ENCODE results near the gene ZPR1.
"Not testable (repeated sequence)": the region's sequence is repeated elsewhere in the genome, so short reads cannot be mapped to it uniquely, and the experiment has no call there.

ZPR1 gene

GRCh38 chr11:116823031-116823843 is 35.4 kb upstream of the ZPR1 start, which contains the start of gene APOA4:
APOA4 (minus strand) TSS chr11:116823304; CDS start chr11:116823191, 113 bp downstream.
- no peak for DNase-seq (ENCODE audit: low read depth)

GRCh38 chr11:116822575-116822974 is 34.8 kb upstream of the ZPR1 start:
- DNase-seq (ENCODE audit: low read depth): no peak

GRCh38 chr11:116821050-116821918 is 33.5 kb upstream of the ZPR1 start:
- no peak for DNase-seq (ENCODE audit: low read depth)

GRCh38 chr11:116819049-116819448 is 31.2 kb upstream of the ZPR1 start:
- DNase-seq (ENCODE audit: low read depth): no peak

- no peak for DNase-seq (ENCODE audit: low read depth)
Measured at GRCh38 chr11:116814502-116814901, 26.7 kb upstream of the ZPR1 start.

DNA sequence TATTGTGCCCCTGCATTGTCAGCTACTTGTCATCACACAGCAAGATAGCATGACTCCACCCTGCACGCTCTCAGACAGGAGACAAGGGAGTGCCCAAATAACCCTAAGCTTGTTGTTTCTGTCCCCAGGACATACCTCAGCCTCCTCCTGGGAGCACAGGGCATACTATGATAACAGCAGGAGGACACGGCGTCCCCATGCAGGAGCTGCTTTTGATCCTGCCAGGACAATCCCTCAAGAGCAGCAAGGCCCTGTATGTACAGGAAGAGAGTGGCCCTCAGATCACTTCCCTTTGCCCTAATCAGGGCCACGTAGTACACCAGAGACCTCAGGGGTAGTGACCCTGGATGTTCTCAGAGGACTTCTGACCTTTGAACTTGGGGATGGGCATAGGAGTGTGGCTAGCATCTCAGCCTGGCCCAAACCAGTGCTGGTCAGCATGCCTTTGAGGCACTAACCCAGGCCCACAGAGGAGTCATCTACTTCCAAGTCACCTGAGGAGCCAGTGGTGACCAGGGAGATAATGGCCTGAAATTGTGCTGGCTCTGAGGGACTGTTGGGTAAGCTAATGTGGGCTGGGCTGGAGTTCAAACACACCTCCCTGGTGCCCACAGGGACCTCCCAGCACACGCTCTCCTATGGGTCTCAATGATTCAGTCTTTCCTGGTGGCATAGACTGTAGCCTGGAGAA is 26.1 kb upstream of the ZPR1 start:
- DNase-seq (ENCODE audit: low read depth): no peak

DNA sequence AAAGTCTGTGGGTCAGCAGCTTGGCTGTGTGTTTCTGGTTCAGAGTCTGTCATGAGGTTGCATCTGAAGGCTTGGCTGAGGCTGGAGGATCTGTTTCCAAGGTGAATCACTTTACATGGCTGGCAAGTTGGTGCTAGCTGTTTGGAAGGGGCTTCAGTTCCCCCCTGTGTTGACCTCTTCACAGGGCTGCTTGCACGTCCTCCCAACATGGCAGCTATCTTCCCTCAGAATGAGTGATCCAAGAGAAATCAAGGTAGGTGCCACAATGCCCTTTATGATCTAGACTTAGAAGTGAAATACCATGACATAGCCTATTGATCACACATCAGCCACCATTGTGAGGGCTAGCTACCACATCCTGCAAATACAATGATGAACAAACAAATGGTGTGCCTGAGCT is 25.3 kb upstream of the ZPR1 start:
- no peak for DNase-seq (ENCODE audit: low read depth)

- no peak for DNase-seq (ENCODE audit: low read depth)
Measured at GRCh38 chr11:116812109-116812508, 24.3 kb upstream of the ZPR1 start.

DNA sequence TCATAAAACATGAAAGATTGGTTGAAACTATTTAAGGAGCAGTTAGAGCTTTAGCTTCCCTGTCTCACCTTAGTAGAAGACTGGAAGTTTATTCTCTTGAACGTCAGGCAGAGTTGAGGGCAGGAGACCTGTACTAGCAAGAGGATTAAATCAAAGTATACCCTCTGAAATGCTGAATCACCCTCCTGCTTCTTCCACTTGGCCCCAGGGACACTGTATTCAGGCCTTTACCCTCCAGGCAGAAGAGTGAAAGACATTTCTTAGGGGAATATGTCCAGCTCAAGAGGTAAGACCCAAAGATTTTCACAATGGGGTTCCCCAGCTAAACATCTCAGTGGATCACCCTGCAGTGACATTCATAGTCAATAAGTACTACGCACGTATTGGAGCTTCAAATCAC is 23.4 kb upstream of the ZPR1 start:
- DNase-seq (ENCODE audit: low read depth): no peak

DNA sequence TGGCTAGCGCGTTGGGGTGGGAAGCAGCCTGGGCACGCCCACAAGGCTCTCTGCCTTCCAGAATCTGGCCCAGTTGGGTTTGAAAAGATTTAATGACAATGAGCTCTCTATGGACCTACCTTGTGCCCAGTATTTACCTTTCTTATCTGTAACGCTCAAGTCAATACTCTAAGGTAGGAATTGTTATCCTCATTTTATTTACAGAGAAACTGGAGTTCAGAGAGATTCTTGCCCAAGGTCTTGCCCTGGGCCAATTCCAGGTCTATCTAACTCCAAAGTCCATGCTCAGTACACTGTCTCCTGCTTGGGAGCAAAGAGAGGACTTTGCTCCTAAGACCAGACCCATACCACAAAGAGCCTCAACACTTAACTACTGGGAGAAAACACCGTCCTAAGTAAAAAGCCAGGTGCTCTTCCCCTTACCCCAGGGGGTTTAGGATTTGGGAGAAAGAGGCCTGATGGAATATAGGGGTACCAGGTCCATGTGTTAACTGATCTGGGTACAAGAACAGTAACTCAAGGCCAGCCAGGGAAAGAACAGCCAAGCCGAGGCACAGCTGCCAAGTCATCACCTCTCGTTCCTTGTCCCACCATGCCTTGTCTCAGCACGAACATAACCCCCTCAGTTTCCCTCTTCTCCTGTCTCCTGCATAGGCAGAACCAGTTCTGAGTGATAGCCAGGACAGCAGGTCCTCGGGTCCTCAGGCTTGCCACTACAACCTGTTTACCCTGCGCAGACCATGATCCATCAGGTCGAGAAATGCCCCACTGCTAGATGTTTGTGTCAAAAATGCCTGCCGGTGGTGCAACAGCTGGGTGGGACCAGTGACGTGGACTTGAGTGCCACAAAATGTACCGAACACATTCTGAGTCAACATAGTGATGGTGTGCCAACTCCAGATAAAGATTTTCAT is 20.7 kb upstream of the ZPR1 start:
- no peak for DNase-seq (ENCODE audit: low read depth)

DNA sequence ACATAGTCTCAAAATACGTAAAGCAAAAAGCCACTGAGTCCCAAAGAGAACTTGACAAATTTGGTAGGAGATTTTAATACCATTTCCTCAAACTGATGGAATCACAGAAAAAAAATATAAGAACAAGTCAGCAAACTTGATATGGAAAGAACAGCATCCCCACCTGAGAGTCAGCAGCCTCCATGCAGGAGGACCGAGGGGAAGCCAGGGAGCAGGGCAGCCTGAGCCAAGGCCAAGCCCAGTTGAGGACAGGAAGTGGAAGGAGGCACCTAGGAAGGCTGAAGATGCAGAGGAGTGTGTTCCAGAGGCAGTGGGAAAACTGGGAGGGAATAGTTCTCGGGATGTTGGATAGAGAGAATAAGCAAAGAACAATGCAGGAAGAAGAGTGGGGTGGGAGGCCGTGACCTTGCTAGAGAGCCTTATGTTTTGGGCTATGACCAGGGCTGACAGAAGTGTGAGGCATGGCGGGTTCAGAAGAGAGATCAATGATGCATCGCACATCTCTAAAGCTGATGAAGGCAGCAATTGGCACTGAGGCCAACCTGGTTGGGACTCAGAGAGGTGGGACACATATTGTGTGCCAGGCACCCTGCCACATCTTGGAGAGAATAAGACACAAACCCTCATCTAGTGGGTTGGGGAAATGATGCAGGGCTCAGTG is 19.9 kb upstream of the ZPR1 start:
- DNase-seq (ENCODE audit: low read depth): no peak

- DNase-seq (ENCODE audit: low read depth): no peak
Measured at GRCh38 chr11:116804001-116804400, 16.2 kb upstream of the ZPR1 start.

- DNase-seq (ENCODE audit: low read depth): not testable (repeated sequence)
Measured at GRCh38 chr11:116801662-116802061, 13.8 kb upstream of the ZPR1 start.

DNA sequence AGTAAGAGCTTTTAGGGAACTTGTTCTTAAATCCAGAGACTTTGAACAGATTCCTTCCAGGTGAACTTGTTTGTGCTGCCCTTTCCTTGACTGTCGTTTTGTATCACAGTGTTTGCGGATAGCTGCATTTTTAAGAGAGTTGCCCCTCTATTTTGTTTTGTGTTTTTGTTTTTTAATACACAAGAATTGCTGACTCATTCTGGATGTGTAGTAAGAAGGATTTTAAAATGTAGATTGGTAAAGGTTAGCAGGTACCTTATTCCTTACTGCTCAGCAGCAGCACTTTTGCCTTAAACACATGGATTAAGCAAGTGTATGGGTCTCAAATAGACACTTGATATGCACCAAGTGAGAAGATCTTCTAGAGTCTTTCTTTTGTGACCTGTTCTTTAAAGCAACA is 12.8 kb upstream of the ZPR1 start:
- DNase-seq (ENCODE audit: low read depth): no peak

DNA sequence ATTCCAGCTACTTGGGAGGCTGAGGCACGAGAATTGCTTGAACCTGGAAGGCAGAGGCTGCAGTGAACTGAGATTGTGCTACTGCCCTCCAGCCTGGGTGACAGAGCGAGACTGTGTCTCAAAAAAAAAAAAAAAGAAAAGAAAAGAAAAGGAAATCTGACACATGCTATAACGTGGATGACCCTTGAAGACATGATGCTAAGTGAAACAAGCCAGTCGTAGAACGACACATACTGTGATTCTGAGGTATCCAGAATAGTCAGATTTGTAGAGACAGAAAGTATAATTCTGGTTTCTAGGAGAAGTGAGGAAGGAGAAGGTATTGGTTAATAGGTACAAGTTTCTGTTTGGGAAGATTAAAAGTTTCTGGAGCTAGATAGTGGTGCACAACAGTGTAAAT is 10.5 kb upstream of the ZPR1 start:
- no peak for DNase-seq (ENCODE audit: low read depth)

DNA sequence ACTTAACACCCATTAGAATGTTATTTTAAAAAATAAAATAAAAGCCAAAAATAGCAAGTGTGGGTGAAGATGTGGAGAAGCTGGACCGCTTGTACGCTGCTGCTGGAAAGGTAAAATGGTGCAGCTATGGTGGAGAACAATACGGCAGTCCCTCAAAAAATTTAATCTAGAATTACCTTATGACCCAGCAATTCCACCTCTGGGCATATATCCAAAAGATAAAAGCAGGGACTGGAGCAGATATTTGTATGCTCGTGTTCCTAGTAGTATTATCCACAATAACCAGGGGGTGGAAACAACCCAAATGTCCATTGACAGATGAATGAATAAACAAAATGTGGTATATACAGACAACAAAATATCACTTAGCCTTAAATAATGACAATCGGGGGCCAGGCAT is 10.0 kb upstream of the ZPR1 start:
- no peak for DNase-seq (ENCODE audit: low read depth)

GRCh38 chr11:116796548-116796947 is 8.7 kb upstream of the ZPR1 start:
- no peak for DNase-seq (ENCODE audit: low read depth)

- DNase-seq (ENCODE audit: low read depth): no peak
Measured at GRCh38 chr11:116794851-116795250, 7.0 kb upstream of the ZPR1 start.

- no peak for DNase-seq (ENCODE audit: low read depth)
Measured at GRCh38 chr11:116793772-116794097, 5.9 kb upstream of the ZPR1 start.

DNA sequence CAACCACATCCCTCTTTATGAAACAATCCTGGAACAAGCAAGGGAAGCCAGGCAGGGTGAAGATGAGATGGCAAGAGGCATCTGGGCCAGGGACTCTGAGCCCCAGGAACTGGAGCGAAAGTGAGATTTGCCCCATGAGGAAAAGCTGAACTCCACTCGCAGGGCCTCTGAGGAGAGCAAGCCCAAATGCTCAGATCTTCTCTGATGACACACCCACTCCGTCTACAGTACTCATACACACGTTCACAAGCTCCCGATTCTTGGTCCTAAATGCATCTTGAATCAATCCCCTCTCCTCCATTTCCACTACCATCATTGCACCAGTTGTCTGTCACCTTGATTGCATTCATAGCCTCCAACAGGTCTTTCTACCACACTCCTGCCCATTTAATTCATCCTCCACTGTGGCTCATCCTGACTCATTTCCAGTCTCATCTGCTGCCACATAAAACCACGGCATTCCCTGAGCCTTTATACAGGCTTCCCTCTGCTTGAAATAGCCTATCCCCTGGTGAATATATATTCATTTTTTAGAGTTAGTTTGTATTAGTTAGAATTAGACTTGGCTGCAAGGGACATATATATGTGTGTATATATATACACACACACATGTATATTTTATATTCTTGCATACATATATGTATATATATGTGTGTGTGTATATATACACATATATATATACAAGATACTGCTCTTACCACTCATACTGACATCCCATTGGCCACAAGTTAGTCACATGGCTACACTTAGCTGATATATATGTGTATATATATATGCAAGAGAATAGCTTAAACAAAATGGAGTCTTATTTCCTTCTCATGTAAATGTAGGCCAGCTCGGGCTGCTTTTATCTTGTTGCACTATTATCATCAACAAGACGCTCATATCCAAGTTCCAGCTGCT is 5.3 kb upstream of the ZPR1 start:
- DNase-seq (ENCODE audit: low read depth): no peak

Data from activated T-cell treated with anti-CD3 and anti-CD28 coated beads for 1 hour (primary cell).